ENCODE results near the gene GALNT7. TPM values are rescaled to one million over a fixed set of nuclear protein-coding genes. Genes with fewer than 3 reads are reported as not detected.

Gene GALNT7
- total RNA-seq: 10 to 100 TPM; 12.4 to 19.3 TPM

DNA sequence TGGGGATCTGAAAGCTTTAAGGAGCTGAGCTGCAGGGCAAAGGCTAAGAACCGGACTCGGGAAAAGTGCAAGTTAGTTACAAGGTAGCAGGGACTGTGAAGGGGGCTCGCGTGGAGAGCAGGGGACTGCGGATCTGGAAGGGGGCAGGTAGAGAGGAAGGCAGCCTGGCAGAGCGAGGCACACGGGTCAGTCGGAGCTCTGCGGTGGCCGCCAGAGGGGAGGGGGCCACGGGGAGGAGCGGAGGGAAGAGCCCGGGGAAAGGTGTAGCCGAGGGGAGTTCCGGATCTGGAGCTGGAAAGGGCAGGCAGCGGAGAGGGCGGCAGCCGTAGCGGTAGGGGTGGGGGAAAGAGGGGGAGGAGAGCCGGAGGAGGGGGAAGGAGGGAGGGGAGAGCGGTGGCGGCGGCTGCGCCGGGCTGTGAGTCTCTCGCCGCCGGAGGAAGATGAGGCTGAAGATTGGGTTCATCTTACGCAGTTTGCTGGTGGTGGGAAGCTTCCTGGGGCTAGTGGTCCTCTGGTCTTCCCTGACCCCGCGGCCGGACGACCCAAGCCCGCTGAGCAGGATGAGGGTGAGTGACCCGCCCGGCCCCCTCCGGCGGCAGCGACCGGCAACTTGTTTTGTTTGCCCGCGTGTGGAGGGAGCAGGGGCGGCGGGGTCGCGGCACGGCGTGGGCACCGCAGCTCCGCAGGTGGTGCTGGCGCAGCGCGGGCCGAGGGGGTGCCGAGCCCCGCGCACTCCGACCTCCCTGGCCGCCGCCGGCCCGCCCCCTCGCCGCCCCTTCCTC is at the start of gene GALNT7:
TSS of gene GALNT7 (plus strand) at position 416 of the 782 bp plus-strand sequence. CDS start at position 441, 25 bp downstream.

GRCh38 chr4:173334085-173334890 is 165.7 kb downstream of the GALNT7 start, which contains the start of gene HMGB2:
HMGB2 (minus strand) TSS chr4:173334358; CDS start chr4:173333649, 709 bp downstream.

GRCh38 chr4:173370477-173371291 is 202.1 kb downstream of the GALNT7 start, which contains the start of gene SAP30:
SAP30 (plus strand) TSS chr4:173370954; CDS start chr4:173371183, 229 bp downstream.

Small RNA genes lying within 50 kb of the gene (small RNA-seq; reads per million reads assigned to genes)
- 0 to 0.13 reads per million in 2 donors for gene MIR548T
- gene RN7SL253P: 0 reads per million in 2 donors

Other genes with a start within 250 kb of the GALNT7 start
- 10 to 100 TPM; 30.3 to 53.9 TPM for gene HMGB2, start 165.5 kb downstream of the GALNT7 start, total RNA-seq
- gene SAP30, start 202.1 kb downstream of the GALNT7 start, total RNA-seq: 10 to 100 TPM; 19.3 to 23.0 TPM
- not detected for gene SCRG1, start 230.3 kb downstream of the GALNT7 start, total RNA-seq